Natural killer cell (primary cell): ENCODE measurements around the gene ZIM2. TPM values are rescaled to one million over a fixed set of nuclear protein-coding genes. Genes with fewer than 3 reads are reported as not detected.

Source experiments
- ATAC-seq, 3 donors: fragments of 150-1000 bp in 2 of 3; fragments of 200-7000 bp in 1 of 3; cut with Tn5 transposase; 1 replicate in 1 of 3; 2 replicates in 2 of 3; pipeline ENCODE4 v1.10.0; 2021; ENCODE audit warnings: mild to moderate bottlenecking in 2 of 3, moderate library complexity in 2 of 3
- DNase-seq, 2 donors: peaks; one replicate each; pipeline versions ENCODE4 v3.0.0 to v3.0.0-alpha.2; 2013 to 2021; ENCODE audit warnings: mixed read lengths in 1 of 2
- H3K27ac ChIP-seq: one replicate; pipeline ENCODE4 v1.5.1; 2013; ENCODE audit warnings: mild to moderate bottlenecking, low read length
- H3K27me3 ChIP-seq: one replicate; pipeline ENCODE4 v1.6.1; 2013; ENCODE audit warnings: low read length; ENCODE audit not compliant: control insufficient read depth, insufficient read depth
- H3K36me3 ChIP-seq: one replicate; pipeline ENCODE4 v1.6.1; 2013; ENCODE audit warnings: low read length; ENCODE audit not compliant: control insufficient read depth, insufficient read depth
- H3K4me1 ChIP-seq: one replicate; pipeline ENCODE4 v1.6.1; 2013; ENCODE audit warnings: low read length; ENCODE audit not compliant: control insufficient read depth, insufficient read depth
- H3K4me3 ChIP-seq: one replicate; pipeline ENCODE4 v1.5.1; 2013; ENCODE audit warnings: low read length
- H3K9me3 ChIP-seq: one replicate; pipeline ENCODE4 v1.6.1; 2013; ENCODE audit warnings: low read length; ENCODE audit not compliant: control insufficient read depth, insufficient read depth
- H3K27ac Mint-ChIP-seq, 2 donors: one replicate each; pipeline ENCODE4 v1.8.0; 2022; ENCODE audit warnings: mild to moderate bottlenecking in 2 of 2, mixed read lengths in 2 of 2, moderate library complexity in 1 of 2
- H3K27me3 Mint-ChIP-seq, 2 donors: one replicate each; pipeline ENCODE4 v1.8.0; 2022; ENCODE audit warnings: low read depth in 2 of 2, mixed read lengths in 2 of 2
- H3K36me3 Mint-ChIP-seq: one replicate; pipeline ENCODE4 v1.8.0; 2022; ENCODE audit warnings: mixed read lengths
- H3K4me1 Mint-ChIP-seq, 2 donors: one replicate each; pipeline ENCODE4 v1.8.0; 2022; ENCODE audit warnings: mixed read lengths in 2 of 2
- H3K4me3 Mint-ChIP-seq: one replicate; pipeline ENCODE4 v1.8.0; 2022; ENCODE audit warnings: mild to moderate bottlenecking, moderate library complexity, mixed read lengths
- H3K9me3 Mint-ChIP-seq, 2 donors: one replicate each; pipeline ENCODE4 v1.8.0; 2022; ENCODE audit warnings: mixed read lengths in 2 of 2
- WGBS: methylation state at CpG from one replicate; pipeline ENCODE4 v1.1.7; 2013; ENCODE audit warnings: missing lambda C conversion rate; ENCODE audit not compliant: insufficient coverage; 5-methylcytosine and 5-hydroxymethylcytosine counted together
- intact Hi-C: fragments of 100-400 bp; cut with micrococcal nuclease; formaldehyde crosslinking; loops from one replicate; pipeline ENCODE4 v1.14.2; 2022
- total RNA-seq, 4 donors: library from RNA; stranded (reverse); fragments of 120-200 nt in 1 of 4; gene quantifications; one replicate each; pipeline versions ENCODE4 v1.2.3 to v1.2.4, GENCODE V29; 2013 to 2022
- TF ChIP-seq, protein P1 (sequence below): fragments of 200-600 bp; IDR thresholded peaks from one replicate; pipeline ENCODE4 v1.8.0; 2022; ENCODE audit warnings: antibody characterized with exemption

ZIM2 gene
- total RNA-seq, 3 donors from 2014 or later (not counting 1 experiment from before 2014, with no cell fraction given) = not detected

DNA sequence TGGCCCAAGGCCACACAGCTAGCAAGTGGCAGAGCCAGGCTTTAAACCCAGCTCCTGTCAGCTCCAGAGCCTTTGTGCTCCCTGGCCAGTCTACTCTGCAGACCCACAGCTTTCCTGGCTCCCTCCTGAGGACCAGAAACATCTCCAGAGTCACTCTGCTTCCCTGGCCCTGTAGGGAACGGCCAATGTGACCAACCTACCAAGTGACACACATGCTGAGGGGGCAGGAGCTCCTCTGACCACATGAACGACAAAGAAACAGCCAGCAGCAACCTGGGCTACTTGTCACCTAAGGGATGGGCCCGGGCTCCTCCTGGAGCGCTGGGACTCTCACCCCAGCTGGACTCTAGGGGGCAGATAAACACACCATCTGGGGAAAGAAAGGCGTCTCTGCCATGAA is 19.3 kb downstream of the ZIM2 start:
- Mint-ChIP-seq H3K27me3 (no peaks in the 10 kb centered on the region), H3K36me3 (peaks cover 48% of the 10 kb centered on the region), H3K9me3 (peaks cover 20 to 33% of the 10 kb centered on the region in 2 donors), H3K4me1 (no peaks in the 10 kb centered on the region), H3K27ac (no peak overlapping the region), H3K4me3 (no peak overlapping the region)
- no peak for ATAC-seq
- no peak for DNase-seq
- TF ChIP-seq, protein P1, sequence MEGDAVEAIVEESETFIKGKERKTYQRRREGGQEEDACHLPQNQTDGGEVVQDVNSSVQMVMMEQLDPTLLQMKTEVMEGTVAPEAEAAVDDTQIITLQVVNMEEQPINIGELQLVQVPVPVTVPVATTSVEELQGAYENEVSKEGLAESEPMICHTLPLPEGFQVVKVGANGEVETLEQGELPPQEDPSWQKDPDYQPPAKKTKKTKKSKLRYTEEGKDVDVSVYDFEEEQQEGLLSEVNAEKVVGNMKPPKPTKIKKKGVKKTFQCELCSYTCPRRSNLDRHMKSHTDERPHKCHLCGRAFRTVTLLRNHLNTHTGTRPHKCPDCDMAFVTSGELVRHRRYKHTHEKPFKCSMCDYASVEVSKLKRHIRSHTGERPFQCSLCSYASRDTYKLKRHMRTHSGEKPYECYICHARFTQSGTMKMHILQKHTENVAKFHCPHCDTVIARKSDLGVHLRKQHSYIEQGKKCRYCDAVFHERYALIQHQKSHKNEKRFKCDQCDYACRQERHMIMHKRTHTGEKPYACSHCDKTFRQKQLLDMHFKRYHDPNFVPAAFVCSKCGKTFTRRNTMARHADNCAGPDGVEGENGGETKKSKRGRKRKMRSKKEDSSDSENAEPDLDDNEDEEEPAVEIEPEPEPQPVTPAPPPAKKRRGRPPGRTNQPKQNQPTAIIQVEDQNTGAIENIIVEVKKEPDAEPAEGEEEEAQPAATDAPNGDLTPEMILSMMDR = no peak
- no peak overlapping the region for H3K4me3 ChIP-seq
- 64% methylated on average over 5 of the region's 5 CpGs for WGBS
- H3K27me3 ChIP-seq = no peaks in the 10 kb centered on the region
- H3K4me1 ChIP-seq = no peaks in the 10 kb centered on the region
- peaks cover 49% of the 10 kb centered on the region for H3K9me3 ChIP-seq
- intact Hi-C loops = no loop called here
- no peaks in the 10 kb centered on the region for H3K36me3 ChIP-seq
- H3K27ac ChIP-seq = no peak overlapping the region

DNA sequence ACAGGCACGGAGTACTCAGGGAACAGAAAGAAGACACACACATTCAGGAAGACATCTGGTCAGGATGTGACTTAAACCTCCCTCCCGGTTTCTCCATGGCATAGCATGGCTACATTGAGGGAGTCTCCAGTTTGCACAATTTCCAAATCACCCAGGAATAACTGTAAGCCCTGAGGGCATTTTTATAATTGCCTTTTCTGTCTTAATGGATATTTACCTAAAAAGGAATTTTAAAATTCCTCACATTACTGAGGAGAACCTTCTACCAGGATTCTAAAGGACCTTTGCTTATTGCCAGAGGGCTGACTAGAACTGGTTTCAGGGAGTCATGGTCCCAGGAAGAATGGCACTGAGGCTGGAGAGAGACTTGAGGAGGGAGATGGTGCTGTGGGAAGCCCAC is 21.4 kb downstream of the ZIM2 start:
- H3K27me3 Mint-ChIP-seq = no peaks in the 10 kb centered on the region
- peaks cover 20 to 30% of the 10 kb centered on the region in 2 donors for H3K9me3 Mint-ChIP-seq
- H3K36me3 ChIP-seq = no peaks in the 10 kb centered on the region
- H3K4me3 ChIP-seq = no peak overlapping the region
- no peak overlapping the region for H3K4me3 Mint-ChIP-seq
- DNase-seq (no peak), ATAC-seq (no peak)
- WGBS = 71% methylated on average over 2 of the region's 2 CpGs
- TF ChIP-seq, protein P1 = no peak
- H3K27ac Mint-ChIP-seq = no peak overlapping the region
- H3K36me3 Mint-ChIP-seq = peaks cover 59% of the 10 kb centered on the region
- no peaks in the 10 kb centered on the region for H3K27me3 ChIP-seq
- peaks cover 65% of the 10 kb centered on the region for H3K9me3 ChIP-seq
- intact Hi-C loops = no loop called here
- no peaks in the 10 kb centered on the region for H3K4me1 ChIP-seq
- H3K27ac ChIP-seq = no peak overlapping the region
- H3K4me1 Mint-ChIP-seq = no peaks in the 10 kb centered on the region

DNA sequence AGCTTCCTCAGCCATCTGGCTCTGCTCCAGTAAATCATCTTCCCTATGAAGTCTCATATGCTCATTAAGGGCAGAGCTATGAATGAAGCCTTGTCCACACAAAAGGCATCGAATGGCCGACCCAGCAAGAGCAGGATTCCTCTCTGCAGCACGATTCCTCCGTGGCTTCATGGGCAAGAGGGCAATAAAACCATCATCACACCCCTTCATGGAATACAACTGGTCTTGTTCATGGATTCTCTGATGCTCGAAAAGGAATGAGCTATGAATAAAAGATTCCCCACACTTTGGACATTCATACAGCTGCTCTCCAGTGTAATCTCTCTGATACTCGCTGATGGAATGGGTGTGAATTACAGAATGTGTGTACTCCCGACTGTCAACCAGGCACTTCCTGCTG is 25.9 kb downstream of the ZIM2 start:
- ATAC-seq (no peak), DNase-seq (no peak)
- H3K27ac ChIP-seq = no peak overlapping the region
- no peak overlapping the region for H3K4me3 ChIP-seq
- H3K9me3 ChIP-seq = peaks cover 37% of the 10 kb centered on the region
- H3K27ac Mint-ChIP-seq = no peak overlapping the region
- no peaks in the 10 kb centered on the region for H3K4me1 ChIP-seq
- no peak overlapping the region for H3K4me3 Mint-ChIP-seq
- TF ChIP-seq, protein P1 = no peak
- intact Hi-C loops = no loop called here
- H3K4me1 Mint-ChIP-seq = no peaks in the 10 kb centered on the region
- no peaks in the 10 kb centered on the region for H3K27me3 ChIP-seq
- H3K27me3 Mint-ChIP-seq = no peaks in the 10 kb centered on the region
- H3K36me3 Mint-ChIP-seq = peaks cover 44% of the 10 kb centered on the region
- H3K9me3 Mint-ChIP-seq = peaks cover 22 to 27% of the 10 kb centered on the region in 2 donors
- H3K36me3 ChIP-seq = no peaks in the 10 kb centered on the region
- WGBS = 77% methylated on average over 7 of the region's 7 CpGs

DNA sequence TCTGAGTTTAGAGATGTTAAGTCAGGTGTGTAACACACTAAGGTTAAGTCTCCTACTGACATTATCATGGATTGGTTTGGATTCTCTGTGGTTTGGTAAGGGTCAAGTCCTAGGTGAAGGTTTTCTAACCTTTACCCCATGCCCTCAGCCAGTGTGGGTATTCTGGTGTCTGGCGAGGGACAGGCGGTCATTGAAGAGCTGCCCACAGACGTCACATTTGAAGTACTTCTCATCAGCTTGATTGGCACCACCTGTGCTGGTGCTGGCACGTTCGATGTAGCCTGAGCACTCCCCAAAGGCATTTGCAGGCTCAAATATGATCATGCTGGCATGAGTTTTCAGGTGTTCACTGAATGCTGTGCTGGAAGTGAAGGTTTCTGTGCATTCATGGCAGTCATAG is 27.0 kb downstream of the ZIM2 start:
- peaks cover 33% of the 10 kb centered on the region for H3K36me3 Mint-ChIP-seq
- ATAC-seq (no peak), DNase-seq (no peak)
- WGBS = 90% methylated on average over 5 of the region's 5 CpGs
- no peaks in the 10 kb centered on the region for H3K27me3 ChIP-seq
- intact Hi-C loops = no loop called here
- H3K36me3 ChIP-seq = no peaks in the 10 kb centered on the region
- H3K4me1 ChIP-seq = no peaks in the 10 kb centered on the region
- H3K4me1 Mint-ChIP-seq = no peaks in the 10 kb centered on the region
- no peak overlapping the region for H3K4me3 ChIP-seq
- no peak overlapping the region for H3K27ac ChIP-seq
- no peak overlapping the region for H3K27ac Mint-ChIP-seq
- peaks cover 35% of the 10 kb centered on the region for H3K9me3 ChIP-seq
- TF ChIP-seq, protein P1 = no peak
- H3K9me3 Mint-ChIP-seq = peaks cover 14 to 24% of the 10 kb centered on the region in 2 donors
- no peak overlapping the region for H3K4me3 Mint-ChIP-seq
- no peaks in the 10 kb centered on the region for H3K27me3 Mint-ChIP-seq
